Colonic mucosa (tissue), 4 donors: Measurements from ENCODE around the gene DCAF10. TPM values are rescaled to one million over a fixed set of nuclear protein-coding genes. Genes with fewer than 3 reads are reported as not detected.
"Not testable (repeated sequence)": the region's sequence is repeated elsewhere in the genome, so short reads cannot be mapped to it uniquely, and the experiment has no call there.

Experiments used
- DNase-seq: peaks from one replicate; pipeline ENCODE4 v3.0.0-alpha.2; 2020
- H3K27ac ChIP-seq: fragments of 200-600 bp; one replicate; pipeline ENCODE4 v1.8.0; 2021
- H3K27me3 ChIP-seq: fragments of 200-600 bp; one replicate; pipeline ENCODE4 v1.8.0; 2021
- H3K36me3 ChIP-seq: fragments of 200-600 bp; one replicate; pipeline ENCODE4 v1.8.0; 2021
- H3K4me1 ChIP-seq: fragments of 200-600 bp; one replicate; pipeline ENCODE4 v1.8.0; 2021; ENCODE audit warnings: mild to moderate bottlenecking
- H3K4me3 ChIP-seq: fragments of 200-600 bp; one replicate; pipeline ENCODE4 v1.8.0; 2021
- H3K9ac ChIP-seq, 2 donors: one replicate each; pipeline ENCODE4 v1.7.0; 2013; ENCODE audit warnings: control low read depth in 2 of 2, low read depth in 2 of 2, low read length in 2 of 2
- H3K9me3 ChIP-seq: fragments of 200-600 bp; one replicate; pipeline ENCODE4 v1.8.0; 2021
- CTCF ChIP-seq: fragments of 200-600 bp; IDR thresholded peaks from one replicate; pipeline ENCODE4 v1.8.0; 2022; ENCODE audit warnings: antibody characterized with exemption, mild to moderate bottlenecking
- intact Hi-C: fragments of 100-400 bp; cut with DNase I; formaldehyde crosslinking; loops from one replicate; pipeline ENCODE4 v1.14.1; 2022
- total RNA-seq, 2 donors: library from RNA; stranded (reverse); fragmentation: NEBNext Ultra II Directional in 1 of 2; extraction: Animal tissue kit (Norgen Biotek cat#: 25700) in 1 of 2; gene quantifications; one replicate each; pipeline ENCODE4 v1.2.1, GENCODE V29; 2021
- donor health status: healthy.
- donor health status: DM: no; HTN: no; CAD: no.
- donor health status: DM: no; HTN: no; CAD: no.

The DCAF10 gene
- total RNA-seq, 2 donors from 2014 or later, result 25.4 to 32.7 TPM

DNA sequence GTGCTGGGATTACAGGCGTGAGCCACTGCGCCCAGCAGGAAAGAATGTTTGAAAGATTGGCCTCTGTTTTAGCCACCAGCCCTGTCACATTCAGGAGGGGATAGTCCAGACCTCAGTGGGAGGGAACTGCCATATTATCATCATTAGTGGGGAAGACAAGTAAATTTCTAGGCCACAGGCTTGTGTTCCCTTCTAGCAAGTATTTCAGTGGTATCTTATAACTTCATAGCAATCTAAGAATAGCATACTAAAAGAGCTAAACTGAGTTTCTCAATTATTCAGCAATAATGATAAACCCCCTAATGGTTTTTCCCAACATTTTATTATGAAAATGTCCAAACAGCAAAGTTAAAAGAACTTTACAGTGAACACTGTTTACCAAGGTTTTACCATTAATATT, 73.4 kb downstream of the DCAF10 start:
- no peak for TF ChIP-seq CTCF
- H3K9me3 ChIP-seq, result no peaks in the 10 kb centered on the region
- no peak overlapping the region for H3K9ac ChIP-seq
- H3K4me3 ChIP-seq, result no peak overlapping the region
- intact Hi-C loops, result no loop called here
- H3K27me3 ChIP-seq, result no peaks in the 10 kb centered on the region
- H3K4me1 ChIP-seq, result no peaks in the 10 kb centered on the region
- DNase-seq, result no peak
- no peak overlapping the region for H3K27ac ChIP-seq
- no peaks in the 10 kb centered on the region for H3K36me3 ChIP-seq

- H3K9ac ChIP-seq, result no peak overlapping the region
- H3K9me3 ChIP-seq, result no peaks in the 10 kb centered on the region
- no peaks in the 10 kb centered on the region for H3K4me1 ChIP-seq
- no peak overlapping the region for H3K27ac ChIP-seq
- H3K4me3 ChIP-seq, result no peak overlapping the region
- no peak for DNase-seq
- no peaks in the 10 kb centered on the region for H3K27me3 ChIP-seq
- H3K36me3 ChIP-seq, result no peaks in the 10 kb centered on the region
- no peak for TF ChIP-seq CTCF
- intact Hi-C loops, result no loop called here
Observed at GRCh38 chr9:37876376-37876775, 75.8 kb downstream of the DCAF10 start.

GRCh38 chr9:37880916-37881479, 80.4 kb downstream of the DCAF10 start:
- no peak for DNase-seq
- TF ChIP-seq CTCF, result no peak
- no peak overlapping the region for H3K9ac ChIP-seq

DNA sequence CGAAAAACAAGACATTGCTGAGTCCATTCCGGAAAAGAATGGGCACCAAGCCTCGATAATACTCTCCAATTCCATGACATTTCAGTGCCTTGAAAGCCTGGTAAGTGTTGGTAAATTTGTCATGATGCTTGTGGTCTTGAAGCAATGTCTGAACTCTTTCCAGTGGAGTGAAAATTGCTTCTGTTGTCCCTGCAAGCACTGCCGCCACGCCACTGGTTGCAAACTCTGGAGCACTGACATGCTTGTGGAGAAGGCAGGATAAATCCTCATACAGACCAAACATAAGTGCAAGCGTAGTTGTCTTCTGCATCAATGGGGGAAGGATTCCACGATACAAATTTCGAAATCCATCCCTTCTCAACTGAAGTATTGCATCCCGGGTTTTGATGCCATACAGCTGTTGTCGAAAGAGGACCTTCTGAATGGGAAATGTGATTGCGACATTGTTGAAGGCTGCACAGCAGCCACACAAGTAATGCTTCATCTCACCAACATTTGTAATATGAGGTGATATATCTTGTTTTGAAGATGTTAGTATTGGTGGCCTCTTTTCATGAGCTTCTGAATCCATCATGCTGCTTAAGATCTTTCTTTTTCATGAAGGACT, 87.5 kb downstream of the DCAF10 start:
- H3K27me3 ChIP-seq, DNase-seq, H3K9me3 ChIP-seq, H3K9ac ChIP-seq, intact Hi-C loops, H3K36me3 ChIP-seq, H3K4me1 ChIP-seq, H3K27ac ChIP-seq, H3K4me3 ChIP-seq: not testable (repeated sequence)

More at GRCh38 chr9:37880916-37881479, 80.4 kb downstream of the DCAF10 start:
- Histone ChIP-seq H3K27ac (no peak overlapping the region), H3K36me3 (no peaks in the 10 kb centered on the region), H3K4me1 (no peaks in the 10 kb centered on the region), H3K9me3 (no peaks in the 10 kb centered on the region), H3K4me3 (no peak overlapping the region), H3K27me3 (no peaks in the 10 kb centered on the region)
- intact Hi-C loops, result no loop called here

DNA sequence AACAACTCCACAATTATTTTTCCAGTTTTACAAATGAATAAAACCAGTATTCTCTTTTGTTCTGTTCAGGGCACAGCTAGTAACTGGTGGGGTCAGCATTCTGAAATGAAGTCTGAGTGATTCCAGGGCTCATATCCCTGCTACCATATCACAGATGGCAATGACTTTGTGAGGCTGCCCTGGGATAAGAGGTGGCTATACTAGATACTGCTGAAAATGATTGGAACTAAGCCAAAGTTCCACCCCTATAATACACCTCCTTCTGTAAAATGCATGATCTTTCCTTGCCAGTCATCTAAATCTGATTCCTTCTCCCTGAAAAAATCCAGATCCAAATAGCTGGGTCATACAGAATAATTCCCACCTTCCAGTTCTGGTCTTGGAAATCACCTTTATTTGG, 88.9 kb downstream of the DCAF10 start:
- intact Hi-C loops, result no loop called here
- TF ChIP-seq CTCF, result no peak
- H3K27ac ChIP-seq, result no peak overlapping the region
- H3K4me3 ChIP-seq, result no peak overlapping the region
- no peaks in the 10 kb centered on the region for H3K36me3 ChIP-seq
- no peak for DNase-seq
- no peak overlapping the region for H3K9ac ChIP-seq
- H3K9me3 ChIP-seq, result no peaks in the 10 kb centered on the region
- no peaks in the 10 kb centered on the region for H3K27me3 ChIP-seq
- no peaks in the 10 kb centered on the region for H3K4me1 ChIP-seq

GRCh38 chr9:37891042-37891441, 90.4 kb downstream of the DCAF10 start:
- H3K4me3 ChIP-seq, H3K27ac ChIP-seq, H3K9ac ChIP-seq, H3K9me3 ChIP-seq, intact Hi-C loops, DNase-seq, H3K27me3 ChIP-seq, H3K4me1 ChIP-seq, H3K36me3 ChIP-seq: not testable (repeated sequence)
